Lung (tissue), 12 donors: ENCODE results near the gene TAOK1. TPM values are rescaled to one million over a fixed set of nuclear protein-coding genes. Genes with fewer than 3 reads are reported as not detected.

ENCODE experiments used
- ATAC-seq: fragments of 200-7000 bp; cut with Tn5 transposase; one replicate; pipeline ENCODE4 v1.9.1; 2020; ENCODE audit warnings: moderate number of reproducible peaks; ENCODE audit not compliant: insufficient read depth, low FRiP score
- DNase-seq, 3 donors: peaks; one replicate each; pipeline ENCODE4 v3.0.0-alpha.2; 2013 to 2017
- H3K27ac ChIP-seq, 2 donors: one replicate each; pipeline ENCODE4 v1.5.1; 2013; ENCODE audit warnings: mild to moderate bottlenecking in 2 of 2, moderate library complexity in 2 of 2, control low read depth in 1 of 2, inconsistent platforms in 1 of 2, low read depth in 1 of 2, low read length in 1 of 2
- H3K27me3 ChIP-seq, 3 donors: one replicate each; pipeline ENCODE4 v1.5.1; 2013; ENCODE audit warnings: low read length in 2 of 3; ENCODE audit not compliant: control insufficient read depth in 3 of 3, insufficient read depth in 3 of 3
- H3K36me3 ChIP-seq, 4 donors: one replicate each; pipeline ENCODE4 v1.5.1; 2013; ENCODE audit warnings: low read length in 4 of 4, mild to moderate bottlenecking in 1 of 4, moderate library complexity in 1 of 4; ENCODE audit not compliant: control insufficient read depth in 4 of 4, insufficient read depth in 4 of 4
- H3K4me1 ChIP-seq, 5 donors: one replicate each; pipeline ENCODE4 v1.5.1; 2013; ENCODE audit warnings: low read length in 5 of 5, mild to moderate bottlenecking in 2 of 5, moderate library complexity in 1 of 5; ENCODE audit not compliant: control insufficient read depth in 5 of 5, insufficient read depth in 5 of 5
- H3K4me3 ChIP-seq: one replicate; pipeline ENCODE4 v1.5.1; 2013; ENCODE audit warnings: mild to moderate bottlenecking, control low read depth, moderate library complexity
- H3K9ac ChIP-seq, 2 donors: one replicate each; pipeline ENCODE4 v1.5.1; 2013; ENCODE audit warnings: low read length in 2 of 2, control low read depth in 1 of 2; ENCODE audit not compliant: insufficient read depth in 1 of 2
- H3K9me3 ChIP-seq, 4 donors: one replicate each; pipeline ENCODE4 v1.5.1; 2013; ENCODE audit warnings: low read length in 3 of 4, mild to moderate bottlenecking in 1 of 4, moderate library complexity in 1 of 4; ENCODE audit not compliant: control insufficient read depth in 4 of 4, insufficient read depth in 3 of 4
- CTCF ChIP-seq: IDR thresholded peaks from 2 replicates; pipeline ENCODE4 v1.5.1; 2012; ENCODE audit warnings: mild to moderate bottlenecking; ENCODE audit errors: control extremely low read depth, extremely low read depth
- WGBS, 2 donors: extraction: QIAGEN DNeasy Blood & Tissue Kit; methylation state at CpG; one replicate each; pipeline ENCODE4 v1.1.7; 2013; 5-methylcytosine and 5-hydroxymethylcytosine counted together
- polyA plus RNA-seq, 2 donors: library from polyadenylated mRNA; stranded (reverse); fragments of 200-250 nt; gene quantifications; one replicate each; pipeline ENCODE4 v1.2.1, GENCODE V29; 2013
- total RNA-seq, 2 donors: library from RNA; depleted of rRNA in 1 of 2; stranded (reverse); fragments of >200 nt in 1 of 2; gene quantifications; one replicate each; pipeline ENCODE4 v1.2.1, GENCODE V29; 2014 to 2021
- donor health status: control.
- donor health status: control.
- donor health status: Bipolar disorder and iron deficiency.
- donor health status: healthy.
- donor health status: DM: yes; HTN: yes; CAD: no.

TAOK1 gene
- total and polyA plus RNA-seq, 4 donors = 8.8 to 81.0 (median 37.3) TPM

GRCh38 chr17:29587591-29587990 is 197.4 kb downstream of the TAOK1 start:
- peaks cover 0 to 3% (median 0%) of the 10 kb centered on the region in 4 donors for H3K9me3 ChIP-seq
- WGBS, 2 donors = 74 to 86% methylated on average over 6 of the region's 6 CpGs
- H3K9ac ChIP-seq = no peak overlapping the region
- ATAC-seq = no peak
- no peaks in the 10 kb centered on the region for H3K27me3 ChIP-seq
- no peak overlapping the region for H3K4me3 ChIP-seq
- peaks cover 0 to 8% (median 3%) of the 10 kb centered on the region in 4 donors for H3K36me3 ChIP-seq
- TF ChIP-seq CTCF = no peak
- peak overlapping the region; percentile 2 to 92 for H3K27ac ChIP-seq
- no peak for DNase-seq
- H3K4me1 ChIP-seq = peaks cover 7 to 67% (median 34%) of the 10 kb centered on the region in 5 donors

- Histone ChIP-seq H3K4me1 (peaks cover 7 to 70% (median 36%) of the 10 kb centered on the region in 5 donors), H3K27ac (peak overlapping the region; percentile 2 to 92), H3K36me3 (peaks cover 0 to 5% (median under 1%) of the 10 kb centered on the region in 4 donors), H3K27me3 (no peaks in the 10 kb centered on the region), H3K4me3 (peak overlapping the region; percentile 80), H3K9me3 (peaks cover 0 to 3% (median 0%) of the 10 kb centered on the region in 4 donors), H3K9ac (no peak overlapping the region)
- ATAC-seq = no peak
- no peak for TF ChIP-seq CTCF
- WGBS, 2 donors = 23 to 29% methylated on average over 8 of the region's 8 CpGs
- peak in 1 of 3 donors; percentile 30 for DNase-seq
Observed at GRCh38 chr17:29588017-29588561, 197.9 kb downstream of the TAOK1 start.

- WGBS, 2 donors = 1% methylated on average over 46 to 72 of the region's 72 CpGs
- peaks cover 7 to 72% (median 33%) of the 10 kb centered on the region in 5 donors for H3K4me1 ChIP-seq
- peak overlapping the region; percentile 80 to 92 for H3K27ac ChIP-seq
- H3K9ac ChIP-seq = no peak overlapping the region
- TF ChIP-seq CTCF = no peak
- ATAC-seq = no peak
- no peaks in the 10 kb centered on the region for H3K9me3 ChIP-seq
- H3K27me3 ChIP-seq = no peaks in the 10 kb centered on the region
- peak overlapping the region; percentile 80 for H3K4me3 ChIP-seq
- DNase-seq = peak in 2 of 3 donors; percentile 11 to 28
- no peaks in the 10 kb centered on the region for H3K36me3 ChIP-seq
Observed at GRCh38 chr17:29588562-29589411, 198.6 kb downstream of the TAOK1 start.
